Fibroblast of mammary gland (primary cell): ENCODE data around the gene STMN1.

ENCODE experiments used
- DNase-seq: peaks from one replicate; pipeline ENCODE4 v3.0.0-alpha.2; 2010; ENCODE audit warnings: low read depth
- H3K4me3 ChIP-seq: 2 replicates; pipeline ENCODE4 v1.5.1; 2011; ENCODE audit warnings: low read depth, mild to moderate bottlenecking, low read length, moderate library complexity; ENCODE audit not compliant: control insufficient read depth
- TF ChIP-seq, protein P1 (sequence below): conservative IDR thresholded peaks from 2 replicates; pipeline ENCODE4 v1.5.1; 2011; ENCODE audit warnings: low read depth, low read length, inconsistent platforms; ENCODE audit not compliant: control insufficient read depth, insufficient read depth

STMN1 gene

GRCh38 chr1:25903986-25904385, 2.2 kb downstream of the STMN1 start:
- peak overlapping the region; percentile 78 for H3K4me3 ChIP-seq
- TF ChIP-seq, protein P1, sequence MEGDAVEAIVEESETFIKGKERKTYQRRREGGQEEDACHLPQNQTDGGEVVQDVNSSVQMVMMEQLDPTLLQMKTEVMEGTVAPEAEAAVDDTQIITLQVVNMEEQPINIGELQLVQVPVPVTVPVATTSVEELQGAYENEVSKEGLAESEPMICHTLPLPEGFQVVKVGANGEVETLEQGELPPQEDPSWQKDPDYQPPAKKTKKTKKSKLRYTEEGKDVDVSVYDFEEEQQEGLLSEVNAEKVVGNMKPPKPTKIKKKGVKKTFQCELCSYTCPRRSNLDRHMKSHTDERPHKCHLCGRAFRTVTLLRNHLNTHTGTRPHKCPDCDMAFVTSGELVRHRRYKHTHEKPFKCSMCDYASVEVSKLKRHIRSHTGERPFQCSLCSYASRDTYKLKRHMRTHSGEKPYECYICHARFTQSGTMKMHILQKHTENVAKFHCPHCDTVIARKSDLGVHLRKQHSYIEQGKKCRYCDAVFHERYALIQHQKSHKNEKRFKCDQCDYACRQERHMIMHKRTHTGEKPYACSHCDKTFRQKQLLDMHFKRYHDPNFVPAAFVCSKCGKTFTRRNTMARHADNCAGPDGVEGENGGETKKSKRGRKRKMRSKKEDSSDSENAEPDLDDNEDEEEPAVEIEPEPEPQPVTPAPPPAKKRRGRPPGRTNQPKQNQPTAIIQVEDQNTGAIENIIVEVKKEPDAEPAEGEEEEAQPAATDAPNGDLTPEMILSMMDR = no peak
- no peak for DNase-seq

DNA sequence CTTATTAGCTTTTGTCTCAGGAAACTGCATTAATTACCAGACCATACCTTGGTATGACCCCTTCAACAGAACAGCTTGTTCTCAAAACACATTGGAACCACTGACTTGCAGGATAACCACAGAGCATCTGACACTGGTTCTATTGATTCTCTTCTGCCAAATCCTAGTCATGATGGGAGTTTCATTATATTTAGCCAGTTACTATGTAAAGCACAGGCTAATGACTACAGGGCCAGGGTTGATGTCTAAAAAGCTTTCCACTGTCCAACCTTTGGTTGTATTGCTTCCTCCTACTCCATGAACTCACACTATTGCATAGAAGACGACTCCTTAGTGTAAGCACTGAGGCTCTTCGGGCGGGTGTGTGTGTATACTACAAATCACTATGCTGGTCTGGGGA, 3.8 kb downstream of the STMN1 start:
- H3K4me3 ChIP-seq = no peak overlapping the region
- DNase-seq = no peak
- TF ChIP-seq, protein P1 = no peak

GRCh38 chr1:25900219-25900618, 6.0 kb downstream of the STMN1 start:
- no peak for DNase-seq
- H3K4me3 ChIP-seq = no peak overlapping the region
- TF ChIP-seq, protein P1 = no peak

- TF ChIP-seq, protein P1 = no peak
- no peak overlapping the region for H3K4me3 ChIP-seq
- DNase-seq = no peak
These were observed 6.4 kb downstream of the STMN1 start for GRCh38 chr1:25899792-25900191.

- H3K4me3 ChIP-seq = no peak overlapping the region
- TF ChIP-seq, protein P1 = no peak
- no peak for DNase-seq
These were observed 7.8 kb downstream of the STMN1 start for GRCh38 chr1:25898223-25899015.

DNA sequence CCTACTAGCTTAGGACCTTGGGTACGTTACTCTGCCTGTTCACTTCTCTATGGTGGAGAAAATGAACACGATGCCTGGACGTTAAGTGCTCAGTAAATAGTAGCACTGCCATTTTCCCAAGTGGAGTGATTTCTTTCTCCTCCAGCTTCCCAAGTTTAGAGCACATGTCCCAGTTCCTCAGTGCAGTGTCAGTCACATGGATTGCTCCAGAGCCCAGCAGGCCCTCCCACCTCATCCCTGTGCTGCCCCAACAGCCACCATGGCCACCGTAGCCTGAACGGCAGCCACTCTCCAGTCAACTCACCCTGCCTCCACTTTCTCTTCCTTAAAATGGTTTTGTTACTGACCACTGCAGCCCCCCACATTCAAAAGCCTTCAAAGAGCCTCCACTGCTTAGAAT, 8.5 kb downstream of the STMN1 start:
- H3K4me3 ChIP-seq = no peak overlapping the region

More for the DNA sequence above, 8.5 kb downstream of the STMN1 start:
- TF ChIP-seq, protein P1 = no peak
- DNase-seq = no peak
